Natural killer cell (primary cell): ENCODE results near the gene TUBAL3. TPM values are rescaled to one million over a fixed set of nuclear protein-coding genes. Genes with fewer than 3 reads are reported as not detected.
A peak's percentile ranks its signal among the peaks of the same experiment; 100 is the strongest.

Experiments
- ATAC-seq, 3 donors: fragments of 150-1000 bp in 2 of 3; fragments of 200-7000 bp in 1 of 3; cut with Tn5 transposase; 1 replicate in 1 of 3; 2 replicates in 2 of 3; pipeline ENCODE4 v1.10.0; 2021; ENCODE audit warnings: mild to moderate bottlenecking in 2 of 3, moderate library complexity in 2 of 3
- DNase-seq, 2 donors: peaks; one replicate each; pipeline versions ENCODE4 v3.0.0 to v3.0.0-alpha.2; 2013 to 2021; ENCODE audit warnings: mixed read lengths in 1 of 2
- H3K27ac ChIP-seq: one replicate; pipeline ENCODE4 v1.5.1; 2013; ENCODE audit warnings: mild to moderate bottlenecking, low read length
- H3K27me3 ChIP-seq: one replicate; pipeline ENCODE4 v1.6.1; 2013; ENCODE audit warnings: low read length; ENCODE audit not compliant: control insufficient read depth, insufficient read depth
- H3K36me3 ChIP-seq: one replicate; pipeline ENCODE4 v1.6.1; 2013; ENCODE audit warnings: low read length; ENCODE audit not compliant: control insufficient read depth, insufficient read depth
- H3K4me1 ChIP-seq: one replicate; pipeline ENCODE4 v1.6.1; 2013; ENCODE audit warnings: low read length; ENCODE audit not compliant: control insufficient read depth, insufficient read depth
- H3K4me3 ChIP-seq: one replicate; pipeline ENCODE4 v1.5.1; 2013; ENCODE audit warnings: low read length
- H3K9me3 ChIP-seq: one replicate; pipeline ENCODE4 v1.6.1; 2013; ENCODE audit warnings: low read length; ENCODE audit not compliant: control insufficient read depth, insufficient read depth
- H3K27ac Mint-ChIP-seq, 2 donors: one replicate each; pipeline ENCODE4 v1.8.0; 2022; ENCODE audit warnings: mild to moderate bottlenecking in 2 of 2, mixed read lengths in 2 of 2, moderate library complexity in 1 of 2
- H3K27me3 Mint-ChIP-seq, 2 donors: one replicate each; pipeline ENCODE4 v1.8.0; 2022; ENCODE audit warnings: low read depth in 2 of 2, mixed read lengths in 2 of 2
- H3K36me3 Mint-ChIP-seq: one replicate; pipeline ENCODE4 v1.8.0; 2022; ENCODE audit warnings: mixed read lengths
- H3K4me1 Mint-ChIP-seq, 2 donors: one replicate each; pipeline ENCODE4 v1.8.0; 2022; ENCODE audit warnings: mixed read lengths in 2 of 2
- H3K4me3 Mint-ChIP-seq: one replicate; pipeline ENCODE4 v1.8.0; 2022; ENCODE audit warnings: mild to moderate bottlenecking, moderate library complexity, mixed read lengths
- H3K9me3 Mint-ChIP-seq, 2 donors: one replicate each; pipeline ENCODE4 v1.8.0; 2022; ENCODE audit warnings: mixed read lengths in 2 of 2
- CTCF ChIP-seq: fragments of 200-600 bp; IDR thresholded peaks from one replicate; pipeline ENCODE4 v1.8.0; 2022; ENCODE audit warnings: antibody characterized with exemption
- WGBS: methylation state at CpG from one replicate; pipeline ENCODE4 v1.1.7; 2013; ENCODE audit warnings: missing lambda C conversion rate; ENCODE audit not compliant: insufficient coverage; 5-methylcytosine and 5-hydroxymethylcytosine counted together
- intact Hi-C: fragments of 100-400 bp; cut with micrococcal nuclease; formaldehyde crosslinking; loops from one replicate; pipeline ENCODE4 v1.14.2; 2022
- total RNA-seq, 4 donors: library from RNA; stranded (reverse); fragments of 120-200 nt in 1 of 4; gene quantifications; one replicate each; pipeline versions ENCODE4 v1.2.3 to v1.2.4, GENCODE V29; 2013 to 2022

Gene TUBAL3
- total RNA-seq, 3 donors from 2014 or later (not counting 1 experiment from before 2014, with no cell fraction given), result not detected

- Mint-ChIP-seq H3K9me3 (peaks cover 2 to 10% of the 10 kb centered on the region in 2 donors), H3K4me3 (no peak overlapping the region), H3K4me1 (peaks cover 11 to 16% of the 10 kb centered on the region in 2 donors), H3K27ac (no peak overlapping the region), H3K36me3 (peaks cover 10% of the 10 kb centered on the region), H3K27me3 (no peaks in the 10 kb centered on the region)
- WGBS, result 96% methylated on average over 11 of the region's 11 CpGs
- Histone ChIP-seq H3K4me3 (no peak overlapping the region), H3K27ac (no peak overlapping the region), H3K36me3 (no peaks in the 10 kb centered on the region), H3K9me3 (no peaks in the 10 kb centered on the region), H3K27me3 (peaks cover 1% of the 10 kb centered on the region), H3K4me1 (peaks cover 8% of the 10 kb centered on the region)
- DNase-seq (no peak), ATAC-seq (no peak)
- no peak for TF ChIP-seq CTCF
- intact Hi-C loops, result no loop called here
Observed at GRCh38 chr10:5416981-5417380, 12.4 kb upstream of the TUBAL3 start.

DNA sequence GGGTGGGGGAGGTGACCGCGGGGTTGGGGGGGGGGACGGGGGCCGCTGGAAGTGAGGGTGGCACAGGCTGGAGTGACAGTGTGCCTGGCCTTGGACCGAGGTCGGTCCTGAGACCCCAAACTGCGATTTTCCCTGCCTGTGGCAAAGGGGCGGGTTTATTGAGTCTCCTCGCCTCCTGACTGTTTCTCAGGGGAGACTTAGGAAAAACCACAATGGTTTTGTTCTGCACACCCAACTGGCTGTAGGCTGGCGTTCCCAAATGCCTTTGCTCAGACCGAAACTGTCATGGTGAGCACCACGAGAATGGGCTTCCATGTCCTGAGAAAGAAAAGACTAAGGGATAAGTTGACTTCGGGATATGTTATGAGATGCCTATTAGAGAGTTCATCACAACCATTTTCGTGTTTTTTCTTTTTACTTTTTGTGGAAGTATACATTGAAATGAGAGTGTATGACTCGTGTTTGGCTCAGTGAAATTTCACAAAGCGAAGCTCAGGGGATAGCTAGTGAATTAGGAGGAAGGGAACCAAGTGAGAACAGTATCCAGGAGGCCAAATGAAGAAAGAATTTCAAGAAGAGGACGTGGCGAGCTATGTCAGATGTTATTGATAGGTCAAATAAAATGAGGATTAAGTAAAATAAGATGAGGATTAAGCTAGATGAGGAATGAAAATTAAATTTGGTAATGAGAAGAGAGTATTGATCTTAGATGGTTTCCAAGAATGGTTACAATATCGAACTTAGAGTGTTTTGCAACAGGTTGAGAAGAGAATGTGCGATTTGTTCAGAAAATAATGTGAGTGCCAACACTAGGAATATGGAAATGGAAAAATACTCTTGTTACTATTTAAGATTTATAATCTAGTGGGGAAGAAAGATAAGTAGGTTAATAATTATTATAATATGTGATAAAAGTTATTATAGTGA lies 8.6 kb upstream of the TUBAL3 start:
- 28% methylated on average over 19 of the region's 20 CpGs for WGBS
- DNase-seq (peak in 1 of 2 donors; percentile 21), ATAC-seq (no peak)
- no peak overlapping the region for H3K27ac Mint-ChIP-seq
- peaks cover 0 to 2% of the 10 kb centered on the region in 2 donors for H3K9me3 Mint-ChIP-seq
- Histone ChIP-seq H3K4me3 (peak overlapping the region; percentile 17), H3K36me3 (no peaks in the 10 kb centered on the region), H3K27ac (no peak overlapping the region), H3K4me1 (peaks cover 8% of the 10 kb centered on the region), H3K9me3 (no peaks in the 10 kb centered on the region), H3K27me3 (peaks cover 15% of the 10 kb centered on the region)
- intact Hi-C loops, result no loop called here
- no peaks in the 10 kb centered on the region for H3K4me1 Mint-ChIP-seq
- no peak overlapping the region for H3K4me3 Mint-ChIP-seq
- TF ChIP-seq CTCF, result no peak
- no peaks in the 10 kb centered on the region for H3K36me3 Mint-ChIP-seq
- peaks cover 11 to 14% of the 10 kb centered on the region in 2 donors for H3K27me3 Mint-ChIP-seq

DNA sequence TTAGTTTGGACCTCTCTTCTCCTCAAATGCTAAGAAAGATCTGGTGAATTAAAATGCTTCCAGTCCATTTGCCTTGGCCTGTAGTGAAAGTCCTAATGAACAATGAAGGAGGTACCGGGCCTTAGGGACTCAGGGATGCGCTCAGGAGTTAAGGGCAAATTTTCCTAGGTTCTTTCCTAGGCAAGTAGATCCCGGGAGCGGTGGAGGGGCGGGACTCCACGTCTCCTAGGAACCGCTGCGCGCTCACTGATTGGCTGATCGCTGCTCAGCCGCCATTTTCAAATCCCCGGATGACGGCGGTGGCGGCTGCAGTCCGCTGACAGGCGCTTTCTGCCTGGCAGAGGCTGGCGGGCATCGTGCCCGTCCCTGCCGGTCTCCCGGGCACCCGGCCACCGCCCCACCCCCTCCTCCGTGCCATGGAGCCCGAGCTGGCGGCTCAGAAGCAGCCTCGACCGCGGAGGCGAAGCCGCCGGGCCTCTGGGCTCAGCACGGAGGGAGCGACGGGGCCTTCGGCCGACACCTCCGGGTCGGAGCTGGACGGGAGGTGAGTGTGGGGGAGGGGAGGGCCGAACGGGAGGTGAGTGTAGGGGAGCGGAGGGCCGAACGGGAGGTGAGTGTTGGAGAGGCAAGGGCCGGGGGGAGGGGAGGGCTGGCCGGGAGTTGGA lies 7.8 kb upstream of the TUBAL3 start, which contains the start of gene NET1:
TSS of gene NET1 (plus strand) at position 281 of the 665 bp plus-strand sequence. CDS start at position 417, 136 bp downstream.
- no peaks in the 10 kb centered on the region for H3K9me3 Mint-ChIP-seq
- no peaks in the 10 kb centered on the region for H3K9me3 ChIP-seq
- H3K36me3 Mint-ChIP-seq, result no peaks in the 10 kb centered on the region
- H3K27me3 Mint-ChIP-seq, result peaks cover 11 to 20% of the 10 kb centered on the region in 2 donors
- H3K36me3 ChIP-seq, result no peaks in the 10 kb centered on the region
- intact Hi-C loops, result no loop called here
- WGBS, result under 1% methylated on average over 45 of the region's 48 CpGs
- ATAC-seq, result peak; percentile 84 to 95 (median 91)
- H3K4me3 ChIP-seq, result peak within 1 kb of the TSS; percentile 57
- no peaks in the 10 kb centered on the region for H3K4me1 Mint-ChIP-seq
- TF ChIP-seq CTCF, result no peak
- H3K4me1 ChIP-seq, result peaks cover 8% of the 10 kb centered on the region
- no peak within 1 kb of the TSS for H3K27ac ChIP-seq
- no peak within 1 kb of the TSS for H3K27ac Mint-ChIP-seq
- peak; percentile 66 to 76 for DNase-seq
- H3K4me3 Mint-ChIP-seq, result peak within 1 kb of the TSS; percentile 82
- H3K27me3 ChIP-seq, result peaks cover 15% of the 10 kb centered on the region
